HL-60 (cell line): ENCODE measurements around the gene TERT.

Source experiments
- DNase-seq, 2 experiments: peaks; one replicate each; pipeline ENCODE4 v3.0.0-alpha.2; 2010 to 2020; ENCODE audit warnings: low read depth in 1 of 2, low spot score in 1 of 2
- H3K27ac ChIP-seq: fragments of 250-450 bp; sonication (Bioruptor Pico); replicated peaks from 2 replicates; pipeline ENCODE4 v1.5.1; 2020; ENCODE audit warnings: mild to moderate bottlenecking, moderate library complexity
- H3K27me3 ChIP-seq: fragments of 250-450 bp; sonication (Bioruptor Pico); 2 replicates; pipeline ENCODE4 v1.5.1; 2021; ENCODE audit warnings: mild to moderate bottlenecking, moderate library complexity; ENCODE audit not compliant: insufficient read depth, poor library complexity, severe bottlenecking
- H3K4me3 ChIP-seq: replicated peaks from 2 replicates; pipeline ENCODE4 v1.5.1; 2011; ENCODE audit warnings: mild to moderate bottlenecking, control low read depth, low read length; ENCODE audit not compliant: insufficient read depth
- GABPA ChIP-seq: IDR thresholded peaks from 2 replicates; pipeline ENCODE4 v1.6.1; 2012; ENCODE audit warnings: low read depth
- POLR2AphosphoS5 ChIP-seq: IDR thresholded peaks from 2 replicates; pipeline ENCODE4 v1.6.1; 2012; ENCODE audit warnings: low read depth
- SPI1 ChIP-seq: IDR thresholded peaks from 2 replicates; pipeline ENCODE4 v1.6.1; 2012; ENCODE audit warnings: low read depth, mild to moderate bottlenecking, borderline replicate concordance
- TF ChIP-seq, protein P1 (sequence below): IDR thresholded peaks from 2 replicates; pipeline ENCODE4 v1.6.1; 2012; ENCODE audit warnings: low read depth; ENCODE audit not compliant: insufficient replicate concordance
- TF ChIP-seq, protein P2 (sequence below): IDR thresholded peaks from one replicate; pipeline ENCODE4 v1.5.1; 2011; ENCODE audit warnings: low read length, control low read depth, inconsistent platforms; ENCODE audit not compliant: insufficient read depth

Gene TERT

DNA sequence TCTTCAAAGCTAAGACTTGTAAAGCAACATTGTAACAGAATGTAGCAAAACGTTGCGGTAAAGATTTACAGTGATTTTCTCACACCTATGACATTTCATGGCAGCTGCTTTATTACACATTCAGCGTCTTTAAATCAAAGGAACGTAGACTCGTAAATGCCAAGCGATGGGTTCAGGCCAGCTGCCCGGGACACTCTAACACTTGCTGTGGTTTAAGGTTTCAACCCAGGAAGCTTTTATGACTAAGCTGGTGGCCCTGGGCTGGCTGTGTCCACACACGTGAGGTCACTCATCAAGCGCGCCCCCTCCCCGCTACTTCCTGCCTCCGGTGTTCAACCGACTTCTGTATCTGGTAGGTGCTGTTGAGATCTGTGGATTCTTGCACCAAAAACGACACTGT lies 67.2 kb downstream of the TERT start:
- TF ChIP-seq POLR2AphosphoS5 (no peak), SPI1 (no peak), GABPA (no peak)
- TF ChIP-seq, protein P1, sequence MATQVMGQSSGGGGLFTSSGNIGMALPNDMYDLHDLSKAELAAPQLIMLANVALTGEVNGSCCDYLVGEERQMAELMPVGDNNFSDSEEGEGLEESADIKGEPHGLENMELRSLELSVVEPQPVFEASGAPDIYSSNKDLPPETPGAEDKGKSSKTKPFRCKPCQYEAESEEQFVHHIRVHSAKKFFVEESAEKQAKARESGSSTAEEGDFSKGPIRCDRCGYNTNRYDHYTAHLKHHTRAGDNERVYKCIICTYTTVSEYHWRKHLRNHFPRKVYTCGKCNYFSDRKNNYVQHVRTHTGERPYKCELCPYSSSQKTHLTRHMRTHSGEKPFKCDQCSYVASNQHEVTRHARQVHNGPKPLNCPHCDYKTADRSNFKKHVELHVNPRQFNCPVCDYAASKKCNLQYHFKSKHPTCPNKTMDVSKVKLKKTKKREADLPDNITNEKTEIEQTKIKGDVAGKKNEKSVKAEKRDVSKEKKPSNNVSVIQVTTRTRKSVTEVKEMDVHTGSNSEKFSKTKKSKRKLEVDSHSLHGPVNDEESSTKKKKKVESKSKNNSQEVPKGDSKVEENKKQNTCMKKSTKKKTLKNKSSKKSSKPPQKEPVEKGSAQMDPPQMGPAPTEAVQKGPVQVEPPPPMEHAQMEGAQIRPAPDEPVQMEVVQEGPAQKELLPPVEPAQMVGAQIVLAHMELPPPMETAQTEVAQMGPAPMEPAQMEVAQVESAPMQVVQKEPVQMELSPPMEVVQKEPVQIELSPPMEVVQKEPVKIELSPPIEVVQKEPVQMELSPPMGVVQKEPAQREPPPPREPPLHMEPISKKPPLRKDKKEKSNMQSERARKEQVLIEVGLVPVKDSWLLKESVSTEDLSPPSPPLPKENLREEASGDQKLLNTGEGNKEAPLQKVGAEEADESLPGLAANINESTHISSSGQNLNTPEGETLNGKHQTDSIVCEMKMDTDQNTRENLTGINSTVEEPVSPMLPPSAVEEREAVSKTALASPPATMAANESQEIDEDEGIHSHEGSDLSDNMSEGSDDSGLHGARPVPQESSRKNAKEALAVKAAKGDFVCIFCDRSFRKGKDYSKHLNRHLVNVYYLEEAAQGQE: no peak
- TF ChIP-seq, protein P2, sequence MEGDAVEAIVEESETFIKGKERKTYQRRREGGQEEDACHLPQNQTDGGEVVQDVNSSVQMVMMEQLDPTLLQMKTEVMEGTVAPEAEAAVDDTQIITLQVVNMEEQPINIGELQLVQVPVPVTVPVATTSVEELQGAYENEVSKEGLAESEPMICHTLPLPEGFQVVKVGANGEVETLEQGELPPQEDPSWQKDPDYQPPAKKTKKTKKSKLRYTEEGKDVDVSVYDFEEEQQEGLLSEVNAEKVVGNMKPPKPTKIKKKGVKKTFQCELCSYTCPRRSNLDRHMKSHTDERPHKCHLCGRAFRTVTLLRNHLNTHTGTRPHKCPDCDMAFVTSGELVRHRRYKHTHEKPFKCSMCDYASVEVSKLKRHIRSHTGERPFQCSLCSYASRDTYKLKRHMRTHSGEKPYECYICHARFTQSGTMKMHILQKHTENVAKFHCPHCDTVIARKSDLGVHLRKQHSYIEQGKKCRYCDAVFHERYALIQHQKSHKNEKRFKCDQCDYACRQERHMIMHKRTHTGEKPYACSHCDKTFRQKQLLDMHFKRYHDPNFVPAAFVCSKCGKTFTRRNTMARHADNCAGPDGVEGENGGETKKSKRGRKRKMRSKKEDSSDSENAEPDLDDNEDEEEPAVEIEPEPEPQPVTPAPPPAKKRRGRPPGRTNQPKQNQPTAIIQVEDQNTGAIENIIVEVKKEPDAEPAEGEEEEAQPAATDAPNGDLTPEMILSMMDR: no peak
- Histone ChIP-seq H3K27ac (no peak overlapping the region), H3K4me3 (no peak overlapping the region), H3K27me3 (no peaks in the 10 kb centered on the region)
- no peak for DNase-seq

DNA sequence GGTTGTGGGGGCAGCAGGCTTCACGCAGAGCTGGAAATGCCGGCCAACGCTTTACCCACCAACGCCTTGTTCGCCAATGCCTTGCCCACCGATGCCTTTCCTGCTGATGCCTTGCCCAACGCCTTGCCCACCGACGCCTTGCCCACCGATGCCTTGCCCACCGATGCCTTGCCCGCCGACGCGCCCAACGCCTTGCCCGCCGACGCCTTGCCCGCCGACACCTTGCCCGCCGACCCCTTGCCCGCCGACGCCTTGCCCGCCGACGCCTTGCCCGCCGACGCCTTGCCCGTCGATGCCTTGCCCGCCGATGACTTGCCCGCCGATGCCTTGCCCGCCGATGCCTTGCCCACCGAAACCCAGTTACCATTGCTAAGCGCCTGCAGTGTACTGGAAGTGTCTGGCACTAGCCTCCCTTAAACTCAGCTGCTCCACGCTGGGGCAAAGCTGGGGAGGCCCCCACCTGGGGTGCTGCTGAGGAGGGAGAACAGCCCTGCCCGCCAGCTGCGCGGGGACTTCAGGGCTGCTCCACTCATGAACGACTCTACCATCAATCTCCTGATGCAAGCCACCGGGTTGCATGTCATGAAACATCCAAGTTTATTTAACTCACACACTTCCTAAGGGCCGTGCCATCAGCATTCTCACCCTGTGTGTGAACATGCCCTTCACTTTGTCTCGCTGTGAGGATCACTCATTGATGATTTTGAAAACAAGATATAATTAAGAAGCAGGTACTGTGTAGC lies 67.9 kb downstream of the TERT start:
- no peaks in the 10 kb centered on the region for H3K27me3 ChIP-seq
- DNase-seq: no peak
- TF ChIP-seq GABPA (no peak), POLR2AphosphoS5 (no peak)
- TF ChIP-seq, protein P2: no peak

DNA sequence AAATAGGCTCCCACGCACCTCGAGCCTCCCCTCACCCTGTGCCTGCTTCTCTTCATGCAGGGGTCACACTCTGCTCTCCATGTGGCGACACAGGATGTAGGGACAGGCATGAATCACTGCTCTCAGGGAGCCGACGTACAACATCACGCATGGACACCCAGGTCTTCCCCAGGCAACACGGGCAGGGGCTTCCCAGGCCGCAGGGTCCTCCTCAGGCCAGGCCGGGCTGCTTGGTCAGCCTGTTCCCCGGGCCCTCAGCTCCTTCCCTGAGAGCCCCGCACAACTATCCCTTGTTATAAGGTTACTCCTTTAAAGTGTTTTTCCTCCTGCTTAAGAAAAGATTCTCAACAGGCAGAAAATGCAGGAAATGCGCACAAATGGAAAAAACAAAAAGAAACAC lies 68.6 kb downstream of the TERT start:
- H3K4me3 ChIP-seq: no peak overlapping the region
- H3K27ac ChIP-seq: no peak overlapping the region
- H3K27me3 ChIP-seq: no peaks in the 10 kb centered on the region
- no peak for DNase-seq
- no peak for TF ChIP-seq GABPA
- TF ChIP-seq, protein P1: no peak
- no peak for TF ChIP-seq SPI1
- TF ChIP-seq, protein P2: no peak
- no peak for TF ChIP-seq POLR2AphosphoS5

More for the DNA sequence above, 67.9 kb downstream of the TERT start:
- H3K4me3 ChIP-seq: no peak overlapping the region
- no peak overlapping the region for H3K27ac ChIP-seq

DNA sequence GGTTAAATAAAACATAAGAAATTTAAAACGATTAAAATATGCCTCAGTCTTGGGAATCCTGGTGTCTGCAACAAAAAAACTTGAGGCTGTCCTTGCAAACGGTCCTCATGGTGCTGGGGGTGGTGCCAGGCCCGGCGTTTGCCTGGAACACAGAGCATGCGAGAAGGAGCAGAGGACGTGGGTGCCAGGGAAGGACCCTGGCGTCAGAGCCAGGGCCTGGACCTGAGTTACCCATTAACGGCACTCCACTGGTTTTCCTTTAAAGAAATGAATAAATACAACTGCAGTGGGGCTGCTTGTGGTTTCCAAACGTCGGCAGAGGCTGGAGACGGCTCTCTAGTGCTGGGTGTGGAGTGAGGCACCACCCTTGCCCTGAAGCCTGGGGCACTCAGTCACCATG lies 69.8 kb downstream of the TERT start, which contains the start of gene SLC6A18:
Gene SLC6A18, plus strand, starts transcription at position 301 of the 400 bp plus-strand sequence. Its CDS starts 97 bp downstream, at position 398.
- no peaks in the 10 kb centered on the region for H3K27me3 ChIP-seq
- no peak for DNase-seq
- H3K4me3 ChIP-seq: no peak within 1 kb of the TSS
- TF ChIP-seq, protein P2: no peak
- no peak within 1 kb of the TSS for H3K27ac ChIP-seq
